Astrocyte (in vitro differentiated cells and primary cell): ENCODE data around the gene OR2A2.

Experiments
- CTCF ChIP-seq: IDR thresholded peaks from 2 replicates; pipeline ENCODE4 v1.5.1; 2011; ENCODE audit warnings: low read depth, mild to moderate bottlenecking, inconsistent platforms, low read length, moderate library complexity; ENCODE audit not compliant: insufficient read depth
- EZH2 ChIP-seq: IDR thresholded peaks from 2 replicates; pipeline ENCODE4 v1.6.1; 2012; ENCODE audit warnings: mild to moderate bottlenecking, low read length, inconsistent platforms; ENCODE audit not compliant: insufficient read depth

- no peak for TF ChIP-seq CTCF
- no peak for TF ChIP-seq EZH2
These were observed 18.7 kb upstream of the OR2A2 start for GRCh38 chr7:144090667-144091066.
